Ammon's horn (tissue), 1 donor: ENCODE data around the gene HECW1.
A peak's percentile ranks its signal among the peaks of the same experiment; 100 is the strongest.

Experiments used
- DNase-seq: peaks from one replicate; pipeline ENCODE4 v3.0.0-alpha.2; 2016; ENCODE audit warnings: low spot score

Gene HECW1

DNA sequence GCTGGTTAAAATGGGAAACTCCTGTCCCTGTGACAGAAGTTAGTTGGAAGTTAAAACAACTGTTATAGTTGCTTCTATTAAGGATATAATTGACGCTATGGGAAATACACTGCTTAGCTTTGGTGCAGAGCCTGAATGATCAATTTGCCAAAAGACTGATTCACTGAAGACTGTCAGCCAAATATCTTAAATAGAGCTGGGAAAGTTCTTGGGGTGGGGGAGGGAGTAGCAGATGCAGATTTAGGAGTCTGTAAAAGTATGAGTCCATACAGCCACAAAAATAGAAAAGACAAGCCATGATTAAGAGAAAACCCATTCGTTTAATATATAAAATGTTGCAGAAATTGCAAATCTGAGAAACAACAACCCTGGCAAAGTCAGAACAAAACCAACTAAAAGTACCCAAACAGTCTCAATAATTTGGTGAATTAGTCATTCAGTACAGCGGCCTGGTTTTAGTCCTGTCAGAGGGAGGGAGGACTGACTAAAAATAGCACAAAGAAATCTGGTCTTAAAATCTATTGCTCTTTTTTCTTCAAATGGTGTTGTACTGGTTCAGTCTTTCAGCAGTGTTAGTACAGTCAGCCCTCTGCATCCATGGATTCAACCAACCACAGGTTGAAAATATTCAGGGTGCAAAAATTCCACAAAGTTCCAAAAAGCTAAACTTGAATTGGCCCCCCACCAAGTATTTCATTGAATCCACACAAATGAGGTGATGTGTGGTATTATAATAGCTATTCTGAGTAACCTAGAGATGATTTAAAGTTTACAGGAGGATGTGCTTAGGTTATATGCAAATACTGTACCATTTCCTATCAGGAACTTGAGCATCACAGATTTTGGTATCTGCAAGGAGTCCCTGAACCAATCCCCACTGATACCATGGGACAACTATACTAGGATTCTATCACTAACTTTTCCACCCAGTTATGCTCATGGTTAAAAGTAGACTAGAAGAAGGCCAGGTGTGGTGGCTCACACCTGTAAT is 500.4 kb downstream of the HECW1 start:
- DNase-seq = peak; percentile 36
